H1 (cell line): Measurements from ENCODE around the gene DFFA.

Experiments
- FOSL1 ChIP-seq: IDR thresholded peaks from 2 replicates; pipeline ENCODE4 v1.6.1; 2011; ENCODE audit warnings: mild to moderate bottlenecking, low read depth, low read length, moderate library complexity; ENCODE audit not compliant: insufficient read depth
- KDM5A ChIP-seq: fragments of 200-600 bp; IDR thresholded peaks from 2 replicates; pipeline ENCODE4 v1.7.1; 2012; ENCODE audit warnings: mild to moderate bottlenecking, low read length, inconsistent platforms, mixed read lengths
- POU5F1 ChIP-seq: IDR thresholded peaks from 2 replicates; pipeline ENCODE4 v1.6.1; 2011; ENCODE audit warnings: low read depth, mild to moderate bottlenecking, low read length, moderate library complexity
- TF ChIP-seq, protein P1 (sequence below), 3 experiments: IDR thresholded peaks; 1 replicate in 2 of 3; 2 replicates in 1 of 3; pipeline versions ENCODE4 v1.5.1 to v1.6.1; 2011; ENCODE audit warnings: low read length in 3 of 3, mild to moderate bottlenecking in 3 of 3, inconsistent platforms in 2 of 3, low read depth in 1 of 3, moderate library complexity in 1 of 3; ENCODE audit not compliant: insufficient read depth in 1 of 3; ENCODE audit errors: control extremely low read depth in 1 of 3

DNA sequence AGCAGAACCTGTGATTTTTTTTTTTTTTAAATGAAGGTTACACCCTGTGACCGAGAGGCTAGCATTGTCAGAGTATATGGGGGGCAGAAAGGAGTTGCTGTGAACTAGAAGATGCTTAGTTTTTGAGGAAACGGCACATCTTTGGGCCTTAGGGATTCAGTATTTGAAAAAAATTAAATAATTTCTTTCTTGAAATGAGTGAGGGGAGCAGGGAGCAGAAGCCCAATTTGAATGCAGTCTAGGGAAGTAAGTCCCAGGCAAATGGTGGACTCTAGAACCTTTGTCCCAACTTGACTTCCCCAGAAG, 45.3 kb upstream of the DFFA start:
- TF ChIP-seq, protein P1, sequence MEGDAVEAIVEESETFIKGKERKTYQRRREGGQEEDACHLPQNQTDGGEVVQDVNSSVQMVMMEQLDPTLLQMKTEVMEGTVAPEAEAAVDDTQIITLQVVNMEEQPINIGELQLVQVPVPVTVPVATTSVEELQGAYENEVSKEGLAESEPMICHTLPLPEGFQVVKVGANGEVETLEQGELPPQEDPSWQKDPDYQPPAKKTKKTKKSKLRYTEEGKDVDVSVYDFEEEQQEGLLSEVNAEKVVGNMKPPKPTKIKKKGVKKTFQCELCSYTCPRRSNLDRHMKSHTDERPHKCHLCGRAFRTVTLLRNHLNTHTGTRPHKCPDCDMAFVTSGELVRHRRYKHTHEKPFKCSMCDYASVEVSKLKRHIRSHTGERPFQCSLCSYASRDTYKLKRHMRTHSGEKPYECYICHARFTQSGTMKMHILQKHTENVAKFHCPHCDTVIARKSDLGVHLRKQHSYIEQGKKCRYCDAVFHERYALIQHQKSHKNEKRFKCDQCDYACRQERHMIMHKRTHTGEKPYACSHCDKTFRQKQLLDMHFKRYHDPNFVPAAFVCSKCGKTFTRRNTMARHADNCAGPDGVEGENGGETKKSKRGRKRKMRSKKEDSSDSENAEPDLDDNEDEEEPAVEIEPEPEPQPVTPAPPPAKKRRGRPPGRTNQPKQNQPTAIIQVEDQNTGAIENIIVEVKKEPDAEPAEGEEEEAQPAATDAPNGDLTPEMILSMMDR (IDR thresholded peaks at IDR 0.05; ENCODE audit: control extremely low read depth in 1 of 3, insufficient read depth in 1 of 3, low read depth in 1 of 3, low read length in 3 of 3), result no peak
- TF ChIP-seq KDM5A, result no peak
- TF ChIP-seq FOSL1, result no peak
- no peak for TF ChIP-seq POU5F1
